Measurements from ENCODE around the gene AJAP1. TPM values are rescaled to one million over a fixed set of nuclear protein-coding genes. Genes with fewer than 3 reads are reported as not detected.

The AJAP1 gene
- total RNA-seq, 3 donors from 2014 or later, result 0.16 to 0.66 (median 0.44) TPM

DNA sequence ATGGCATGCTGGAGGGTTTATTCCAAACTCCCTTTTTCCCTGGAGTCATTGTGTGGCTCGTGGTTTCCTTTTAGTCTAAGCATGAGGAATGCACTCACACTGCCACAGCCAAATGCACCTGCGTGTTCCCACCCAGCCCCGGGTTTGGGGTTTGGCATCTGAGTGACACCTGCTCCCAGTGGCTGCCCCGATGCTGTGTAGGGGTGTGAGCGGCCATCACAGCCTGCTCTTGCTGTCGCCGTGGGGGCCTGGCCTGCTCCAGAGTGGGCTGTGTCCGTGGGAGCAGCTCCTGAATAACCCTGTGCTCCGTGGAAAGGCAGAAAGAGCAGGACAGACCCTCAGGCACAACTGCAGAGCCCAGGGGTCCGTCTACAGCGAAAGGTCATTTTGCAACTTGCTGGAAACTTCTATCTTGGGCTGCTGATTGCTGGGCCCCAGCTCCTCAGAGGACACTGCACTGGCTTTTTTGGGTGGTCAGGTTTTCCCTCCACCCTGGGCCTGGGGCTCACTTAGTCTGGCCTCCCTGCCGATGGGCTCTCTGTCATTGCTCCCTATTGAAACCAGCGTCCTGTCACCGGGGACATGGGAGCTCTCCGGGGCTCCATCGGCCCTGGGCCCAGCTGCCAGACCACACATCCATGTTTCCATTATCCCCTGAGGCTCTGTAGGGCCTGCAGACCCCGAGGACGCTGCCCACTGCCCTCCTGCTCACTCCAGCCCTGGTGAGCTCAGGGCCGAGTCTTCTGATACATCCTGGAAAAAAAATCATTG is 74.1 kb downstream of the AJAP1 start:
- Histone ChIP-seq H3K4me1 (no peaks in the 10 kb centered on the region), H3K4me3 (no peak overlapping the region), H3K36me3 (no peaks in the 10 kb centered on the region), H3K27ac (no peak overlapping the region), H3K27me3 (peaks cover 0 to 6% of the 10 kb centered on the region in 2 donors), H3K9me3 (no peaks in the 10 kb centered on the region)
- TF ChIP-seq POLR2AphosphoS5 (IDR thresholded peaks at IDR 0.05) (no peak), POLR2A (IDR thresholded peaks at IDR 0.05) (no peak)
- TF ChIP-seq, protein P1, sequence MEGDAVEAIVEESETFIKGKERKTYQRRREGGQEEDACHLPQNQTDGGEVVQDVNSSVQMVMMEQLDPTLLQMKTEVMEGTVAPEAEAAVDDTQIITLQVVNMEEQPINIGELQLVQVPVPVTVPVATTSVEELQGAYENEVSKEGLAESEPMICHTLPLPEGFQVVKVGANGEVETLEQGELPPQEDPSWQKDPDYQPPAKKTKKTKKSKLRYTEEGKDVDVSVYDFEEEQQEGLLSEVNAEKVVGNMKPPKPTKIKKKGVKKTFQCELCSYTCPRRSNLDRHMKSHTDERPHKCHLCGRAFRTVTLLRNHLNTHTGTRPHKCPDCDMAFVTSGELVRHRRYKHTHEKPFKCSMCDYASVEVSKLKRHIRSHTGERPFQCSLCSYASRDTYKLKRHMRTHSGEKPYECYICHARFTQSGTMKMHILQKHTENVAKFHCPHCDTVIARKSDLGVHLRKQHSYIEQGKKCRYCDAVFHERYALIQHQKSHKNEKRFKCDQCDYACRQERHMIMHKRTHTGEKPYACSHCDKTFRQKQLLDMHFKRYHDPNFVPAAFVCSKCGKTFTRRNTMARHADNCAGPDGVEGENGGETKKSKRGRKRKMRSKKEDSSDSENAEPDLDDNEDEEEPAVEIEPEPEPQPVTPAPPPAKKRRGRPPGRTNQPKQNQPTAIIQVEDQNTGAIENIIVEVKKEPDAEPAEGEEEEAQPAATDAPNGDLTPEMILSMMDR (IDR thresholded peaks at IDR 0.05), result no peak
- intact Hi-C loops (cut with DNase I; ENCODE audit: low total_unique reads), result no loop called here
- DNase-seq (ENCODE audit: low spot score in 2 of 2), result no peak

DNA sequence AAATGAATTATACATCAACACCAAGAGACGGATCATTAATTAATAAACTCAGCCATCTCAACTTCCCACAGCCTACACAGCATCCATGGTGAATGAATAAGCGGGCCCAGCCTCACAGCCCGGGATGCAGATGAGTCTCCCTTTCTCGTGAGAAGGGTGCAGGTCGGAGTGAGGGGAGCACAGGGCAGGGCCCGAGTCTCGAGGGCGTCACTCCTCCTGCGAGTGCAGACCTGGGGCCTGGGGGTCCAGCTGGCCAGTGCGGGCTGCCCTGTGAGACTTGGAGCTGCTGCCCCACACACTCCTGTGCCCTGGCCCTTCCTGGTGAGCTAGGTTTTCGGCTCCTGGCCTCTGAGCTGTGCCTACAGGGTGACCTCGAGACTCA is 74.7 kb downstream of the AJAP1 start:
- Histone ChIP-seq H3K27ac (no peak overlapping the region), H3K9me3 (no peaks in the 10 kb centered on the region), H3K4me1 (no peaks in the 10 kb centered on the region), H3K36me3 (no peaks in the 10 kb centered on the region), H3K4me3 (no peak overlapping the region), H3K27me3 (peaks cover 0 to 6% of the 10 kb centered on the region in 2 donors)
- TF ChIP-seq POLR2AphosphoS5 (IDR thresholded peaks at IDR 0.05), result no peak
- TF ChIP-seq POLR2A (IDR thresholded peaks at IDR 0.05), result no peak
- TF ChIP-seq, protein P1 (IDR thresholded peaks at IDR 0.05), result no peak
- no peak for DNase-seq (ENCODE audit: low spot score in 2 of 2)
- intact Hi-C loops (cut with DNase I; ENCODE audit: low total_unique reads), result no loop called here

DNA sequence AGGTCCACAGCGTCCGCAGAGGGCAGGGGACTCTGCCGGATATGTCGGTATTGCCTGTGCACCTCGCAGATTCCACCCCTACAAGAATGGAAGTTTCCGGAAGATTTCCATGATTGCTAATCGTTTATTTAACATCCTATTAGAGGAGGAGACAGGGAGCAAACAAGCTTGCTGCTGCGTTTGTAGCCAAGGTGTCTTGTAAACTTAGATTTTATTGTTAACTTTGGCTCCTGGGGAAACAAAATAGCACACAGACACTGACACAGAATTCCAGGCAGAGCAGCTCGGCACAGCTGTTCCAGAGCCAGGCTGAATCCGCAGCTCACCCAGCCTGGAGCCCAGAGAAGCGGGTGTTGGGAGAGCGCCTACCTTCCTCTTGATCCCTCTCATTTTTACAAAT is 75.7 kb downstream of the AJAP1 start:
- intact Hi-C loops (cut with DNase I; ENCODE audit: low total_unique reads), result no loop called here

DNA sequence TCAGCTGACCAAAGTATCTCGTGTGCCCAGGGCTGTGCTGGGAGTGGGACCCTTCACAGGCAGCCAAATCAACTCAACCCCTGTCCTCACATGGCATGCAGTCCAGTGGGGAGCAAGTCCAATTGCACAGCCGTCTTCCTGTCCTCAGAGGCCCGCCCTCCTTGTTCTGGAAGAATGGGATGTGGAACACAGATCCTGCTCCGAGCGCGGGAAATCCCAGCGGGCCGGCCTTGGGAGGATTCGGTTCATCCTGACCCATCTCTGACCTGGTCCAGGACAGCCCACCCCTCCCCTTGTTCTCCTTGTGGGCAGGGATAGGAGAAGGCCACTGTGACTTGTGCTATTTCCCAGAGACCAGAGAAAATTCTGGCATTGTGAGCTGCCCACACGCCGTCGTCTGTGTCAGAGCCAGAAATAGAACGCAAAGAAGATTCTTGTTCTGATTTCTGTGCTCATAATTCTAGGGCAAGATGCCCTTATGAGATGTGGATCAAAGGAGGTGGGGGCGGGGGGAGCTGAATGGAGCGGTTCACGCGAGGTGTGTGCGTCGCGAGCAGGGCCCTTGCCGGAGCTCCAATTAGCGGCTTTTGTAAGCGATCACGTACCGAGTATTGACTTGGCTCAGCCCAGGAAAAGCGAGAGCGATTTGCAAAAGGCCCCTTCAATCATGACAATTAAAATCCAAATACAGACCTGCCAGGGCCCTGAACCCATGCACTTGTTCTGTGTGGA is 79.2 kb downstream of the AJAP1 start:
- DNase-seq (ENCODE audit: low spot score in 2 of 2), result no peak
- Histone ChIP-seq H3K27ac (no peak overlapping the region), H3K9me3 (peaks cover 0 to 7% of the 10 kb centered on the region in 2 donors), H3K4me1 (no peaks in the 10 kb centered on the region), H3K4me3 (no peak overlapping the region), H3K27me3 (peaks cover 0 to 17% of the 10 kb centered on the region in 2 donors), H3K36me3 (no peaks in the 10 kb centered on the region)
- intact Hi-C loops (cut with DNase I; ENCODE audit: low total_unique reads), result no loop called here
- TF ChIP-seq POLR2A (IDR thresholded peaks at IDR 0.05) (no peak), POLR2AphosphoS5 (IDR thresholded peaks at IDR 0.05) (no peak)
- TF ChIP-seq, protein P1 (IDR thresholded peaks at IDR 0.05), result no peak

More for the DNA sequence above, 75.7 kb downstream of the AJAP1 start:
- Histone ChIP-seq H3K9me3 (no peaks in the 10 kb centered on the region), H3K27me3 (peaks cover 0 to 11% of the 10 kb centered on the region in 2 donors), H3K36me3 (no peaks in the 10 kb centered on the region), H3K4me3 (no peak overlapping the region), H3K4me1 (no peaks in the 10 kb centered on the region), H3K27ac (no peak overlapping the region)
- TF ChIP-seq POLR2AphosphoS5 (IDR thresholded peaks at IDR 0.05), result no peak
- TF ChIP-seq, protein P1 (IDR thresholded peaks at IDR 0.05), result no peak
- TF ChIP-seq POLR2A (IDR thresholded peaks at IDR 0.05), result no peak
- DNase-seq (ENCODE audit: low spot score in 2 of 2), result no peak

DNA sequence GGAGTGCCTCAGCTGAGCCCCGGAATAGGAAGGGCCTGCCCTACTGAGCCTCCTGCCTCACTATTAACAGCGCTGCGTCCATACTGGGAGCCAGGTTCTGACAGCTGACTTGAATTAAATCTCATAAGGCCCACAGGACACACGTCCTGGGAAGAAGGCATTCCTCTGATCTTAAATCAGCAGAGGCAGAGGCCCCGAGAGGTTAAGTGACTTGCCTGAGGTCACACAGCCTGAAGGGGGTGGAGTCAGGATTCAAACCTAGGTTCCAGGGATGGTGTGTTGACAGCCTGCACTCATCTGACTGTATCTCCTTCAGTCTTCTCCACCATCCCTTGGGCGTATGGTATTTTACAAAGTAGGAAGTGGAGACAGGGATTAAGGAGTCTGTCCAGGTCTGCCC is 79.8 kb downstream of the AJAP1 start:
- TF ChIP-seq, protein P1 (IDR thresholded peaks at IDR 0.05), result no peak
- TF ChIP-seq POLR2A (IDR thresholded peaks at IDR 0.05) (no peak), POLR2AphosphoS5 (IDR thresholded peaks at IDR 0.05) (no peak)
- Histone ChIP-seq H3K36me3 (no peaks in the 10 kb centered on the region), H3K4me3 (no peak overlapping the region), H3K27ac (no peak overlapping the region), H3K27me3 (peaks cover 0 to 17% of the 10 kb centered on the region in 2 donors), H3K4me1 (no peaks in the 10 kb centered on the region), H3K9me3 (peaks cover 0 to 11% of the 10 kb centered on the region in 2 donors)
- intact Hi-C loops (cut with DNase I; ENCODE audit: low total_unique reads), result no loop called here
- DNase-seq (ENCODE audit: low spot score in 2 of 2), result no peak

Measured in breast epithelium (tissue), 4 donors.